DMS 273 (cell line): Measurements from ENCODE around the gene DCP2.
A peak's percentile ranks its signal among the peaks of the same experiment; 100 is the strongest.

ENCODE experiments used
- DNase-seq: peaks from one replicate; lab custom pipeline; 2025; ENCODE audit not compliant: unreplicated experiment; lab: John Stamatoyannopoulos, UW

DCP2 gene

DNA sequence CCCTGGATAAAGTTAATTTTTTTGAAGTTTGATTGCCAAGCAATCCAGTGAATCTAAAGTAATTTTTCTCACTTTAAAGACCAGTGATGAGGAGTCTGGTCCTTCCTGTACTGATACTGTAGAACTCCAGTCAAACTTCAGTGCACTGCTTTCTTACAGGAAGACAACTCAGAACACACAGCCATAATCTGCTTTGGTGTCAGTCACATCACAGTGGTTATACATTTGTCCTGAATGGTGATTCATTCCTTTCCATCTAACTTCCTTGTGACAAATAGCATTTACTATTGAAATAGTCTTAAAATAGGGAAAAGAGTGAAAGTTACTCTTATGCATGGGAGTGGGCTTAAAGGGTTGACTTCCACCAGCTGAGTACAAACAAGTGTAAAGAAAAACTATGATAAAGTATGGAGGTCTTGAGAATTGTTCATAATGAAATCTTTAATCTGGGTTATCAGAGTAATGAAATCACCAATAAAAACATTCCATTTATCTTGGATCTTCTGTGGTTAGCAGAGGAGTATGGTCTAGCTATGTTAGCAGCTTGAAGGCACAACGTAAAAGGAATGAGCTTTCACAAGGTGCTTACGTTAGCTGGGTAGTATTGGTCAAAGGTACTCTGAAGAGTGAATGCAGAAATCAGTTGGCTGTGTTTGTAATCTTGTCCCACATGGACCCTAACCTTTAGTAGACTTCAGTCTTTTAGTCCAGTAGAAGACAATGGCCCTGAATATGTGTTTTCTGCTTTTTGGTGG lies 41.5 kb downstream of the DCP2 start:
- DNase-seq, result no peak

DNA sequence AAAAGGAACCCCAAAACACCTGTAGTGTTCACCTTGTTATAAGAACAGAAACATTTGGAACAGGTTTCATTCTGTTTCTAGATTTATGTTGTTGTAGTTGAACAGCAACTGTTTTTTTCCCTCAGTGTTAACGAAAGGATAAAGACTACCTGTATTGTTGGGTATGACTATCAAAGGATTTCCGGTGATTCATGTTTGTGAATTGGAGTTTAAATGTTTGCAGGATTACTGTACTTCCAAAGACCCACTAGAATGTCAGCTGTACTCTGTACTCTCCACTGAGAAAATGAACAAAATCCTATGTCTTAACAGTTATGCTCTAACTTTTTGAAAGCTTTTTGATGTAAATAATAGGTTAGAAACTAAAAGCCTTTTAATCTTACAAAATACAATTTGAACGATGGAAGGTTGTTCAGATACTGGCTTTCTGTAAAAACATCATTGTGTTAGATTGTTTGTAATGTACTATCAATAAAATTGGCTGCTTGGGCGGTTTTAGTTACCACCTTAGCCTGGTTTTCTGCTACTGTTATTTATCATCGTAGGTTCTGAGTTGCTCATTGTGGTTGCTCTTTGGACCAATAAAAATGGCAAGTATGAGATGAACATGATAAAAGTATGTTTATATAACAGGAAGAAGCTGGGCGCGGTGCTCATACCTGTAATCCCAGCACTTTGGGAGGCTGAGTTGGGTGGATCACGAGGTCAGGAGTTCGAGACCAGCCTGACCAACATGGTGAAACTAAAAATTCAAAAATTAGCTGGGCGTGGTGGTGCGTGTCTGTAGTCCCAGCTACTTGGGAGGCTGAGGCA lies 44.1 kb downstream of the DCP2 start:
- DNase-seq, result no peak

- no peak for DNase-seq
These were observed 46.1 kb downstream of the DCP2 start for GRCh38 chr5:113022661-113023060.

- no peak for DNase-seq
These were observed 47.6 kb downstream of the DCP2 start for GRCh38 chr5:113024076-113024697.

DNA sequence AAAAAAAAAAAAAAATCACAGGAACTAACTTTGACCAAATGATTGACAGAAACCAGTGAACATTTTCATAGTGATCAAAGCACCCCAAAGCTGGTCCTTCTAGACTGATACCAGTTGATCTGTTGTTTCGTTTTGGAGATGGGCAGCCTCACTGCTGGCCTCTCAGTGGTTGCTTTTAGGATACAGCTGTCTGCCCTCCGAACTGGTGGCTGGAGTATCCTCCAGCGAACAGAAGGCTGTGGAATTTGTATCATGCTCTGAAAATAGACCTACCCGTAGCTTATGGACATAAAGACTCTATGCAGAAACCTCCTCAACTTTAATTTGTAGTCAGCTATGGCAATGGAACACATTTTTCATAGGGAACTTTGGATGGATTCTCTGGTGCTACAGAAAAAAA lies 49.0 kb downstream of the DCP2 start:
- DNase-seq, result no peak

DNA sequence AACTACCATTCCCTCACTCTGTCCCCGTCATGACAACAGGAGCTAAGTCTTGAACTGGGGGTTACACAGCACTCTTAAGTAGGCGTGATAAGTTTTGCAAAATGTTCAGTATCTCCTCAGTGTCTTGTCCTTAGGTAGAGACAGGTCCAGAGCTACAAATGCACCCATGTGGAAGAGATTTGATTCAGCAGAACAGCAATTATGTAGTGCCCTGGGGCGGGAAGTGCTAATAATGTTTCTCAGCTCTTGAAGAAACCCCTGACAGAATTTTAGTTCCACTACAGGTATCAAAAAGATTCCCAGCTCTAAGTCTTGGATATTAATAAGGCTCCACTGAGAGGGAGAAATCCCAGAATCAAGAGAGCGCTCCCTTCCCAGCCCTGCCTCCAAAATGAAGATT lies 49.6 kb downstream of the DCP2 start:
- DNase-seq, result no peak

GRCh38 chr5:113027015-113027414 lies 50.4 kb downstream of the DCP2 start:
- no peak for DNase-seq

GRCh38 chr5:113027431-113027830 lies 50.8 kb downstream of the DCP2 start:
- DNase-seq, result no peak

DNA sequence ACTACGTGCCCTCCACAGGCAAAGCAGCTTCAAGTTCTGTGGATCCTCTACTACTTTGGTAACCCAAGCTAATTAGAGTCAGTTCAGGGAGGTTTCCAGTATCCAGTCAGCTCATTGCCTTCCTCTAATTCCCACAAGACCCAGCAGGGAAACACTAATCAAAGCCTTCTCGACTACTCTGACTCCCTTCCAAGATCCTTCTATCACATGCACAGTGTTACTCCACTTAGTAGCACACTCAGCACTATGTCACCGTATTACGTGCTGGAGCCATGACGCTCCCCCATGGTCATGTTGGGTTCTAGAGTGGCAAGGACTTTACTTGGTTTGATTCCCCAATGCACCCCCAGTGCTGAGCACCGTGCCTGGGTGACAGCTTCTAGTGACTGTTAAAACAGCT lies 53.0 kb downstream of the DCP2 start:
- DNase-seq, result no peak

DNA sequence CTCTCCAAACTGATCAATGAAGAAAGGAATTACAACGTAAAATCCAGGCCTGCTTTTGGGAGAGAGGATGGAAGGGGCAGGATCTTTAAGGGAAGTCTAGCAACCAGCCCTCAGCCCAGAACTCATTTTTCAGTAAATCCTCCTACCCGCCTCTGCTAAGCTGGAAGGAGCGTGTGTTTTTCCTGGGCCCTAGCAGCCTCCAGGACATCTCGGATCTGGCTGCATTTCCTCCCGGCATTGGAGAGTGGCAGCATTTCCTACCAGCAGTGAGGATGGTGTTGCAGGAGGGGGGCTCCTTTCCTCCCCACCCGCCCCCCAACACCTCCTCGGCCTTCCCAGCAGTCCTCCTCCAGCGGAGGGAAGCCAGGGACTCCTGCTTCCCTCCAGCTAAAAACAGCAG lies 54.5 kb downstream of the DCP2 start:
- no peak for DNase-seq

DNA sequence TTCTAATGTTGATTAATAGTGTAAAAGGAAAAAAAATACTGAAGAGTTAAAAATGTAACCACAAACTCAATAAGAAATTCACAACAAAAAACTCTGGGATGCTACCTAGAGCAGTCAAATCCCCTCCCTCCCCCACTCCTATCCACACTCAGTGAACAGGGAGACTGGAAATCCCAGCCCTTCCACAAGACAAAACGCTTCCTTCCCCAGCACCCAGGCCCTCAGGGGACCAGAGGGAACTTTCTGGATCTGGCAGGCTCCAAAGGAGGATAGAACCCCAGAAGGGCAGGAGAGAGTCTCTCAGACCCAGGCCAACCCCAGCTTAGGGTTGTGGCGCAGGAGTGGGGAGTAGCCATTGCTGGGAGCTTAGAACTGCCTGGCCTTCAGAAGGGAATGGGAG lies 55.0 kb downstream of the DCP2 start:
- no peak for DNase-seq

- no peak for DNase-seq
These were observed 57.7 kb downstream of the DCP2 start for GRCh38 chr5:113034182-113034773.

DNA sequence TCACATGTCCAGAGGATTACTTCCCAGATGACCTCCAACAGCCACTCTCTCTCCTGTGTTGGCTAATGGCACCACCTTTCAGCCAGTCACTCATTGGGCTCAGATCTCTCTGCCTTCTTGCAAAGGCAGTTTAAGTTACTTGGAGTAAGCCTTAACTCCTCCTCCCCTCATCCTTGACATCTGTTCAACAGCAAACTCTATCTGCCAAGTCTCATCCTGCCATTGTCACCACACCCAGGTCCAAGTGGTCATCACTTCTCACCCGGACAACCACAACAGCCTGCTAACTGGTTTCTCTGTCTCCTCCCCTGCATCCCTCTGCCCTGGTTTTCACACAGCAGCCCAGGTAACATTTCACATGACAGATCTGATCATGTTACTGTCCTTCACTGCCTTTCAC lies 58.5 kb downstream of the DCP2 start:
- DNase-seq, result no peak

GRCh38 chr5:113036321-113036720 lies 59.7 kb downstream of the DCP2 start:
- no peak for DNase-seq

DNA sequence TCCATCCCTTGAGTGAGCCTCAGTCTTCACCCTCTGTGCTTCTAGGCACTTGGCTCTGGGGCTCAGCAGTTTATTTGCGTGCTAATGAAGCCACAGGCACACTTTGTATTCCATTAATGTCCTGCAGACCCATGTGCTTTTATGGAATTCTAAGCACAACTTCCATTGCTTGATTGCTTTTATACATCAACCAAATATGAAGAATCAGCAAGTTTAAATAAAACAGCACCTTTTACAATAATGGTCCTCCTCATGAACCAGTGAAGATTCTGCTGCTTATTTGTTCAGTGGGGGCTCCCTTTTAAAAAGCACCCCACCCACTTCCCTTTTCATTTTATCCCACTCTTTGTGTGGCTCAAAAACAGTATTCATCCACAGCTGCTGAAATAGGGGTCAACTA lies 60.2 kb downstream of the DCP2 start:
- no peak for DNase-seq

DNA sequence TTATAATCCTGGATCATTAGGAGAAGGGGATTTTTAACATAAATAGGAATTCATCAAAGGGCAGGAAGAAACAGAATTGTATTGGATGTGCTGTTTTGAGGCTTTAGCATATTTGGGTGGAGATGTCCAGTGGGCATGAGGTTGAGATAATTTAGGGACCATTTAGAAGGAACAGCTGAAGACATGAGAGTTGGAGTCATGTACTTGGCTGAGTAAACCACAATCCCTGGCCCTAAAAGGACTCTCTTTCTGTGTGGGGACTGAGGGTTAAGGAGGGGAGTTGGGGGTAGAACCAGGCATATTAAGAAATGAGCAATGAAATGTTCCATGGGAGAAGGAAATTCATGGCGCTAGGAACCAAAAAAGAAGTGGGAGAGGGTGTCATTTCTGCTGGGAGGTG lies 61.5 kb downstream of the DCP2 start:
- DNase-seq, result no peak

GRCh38 chr5:113038714-113039113 lies 62.1 kb downstream of the DCP2 start:
- peak; percentile 88 for DNase-seq

DNA sequence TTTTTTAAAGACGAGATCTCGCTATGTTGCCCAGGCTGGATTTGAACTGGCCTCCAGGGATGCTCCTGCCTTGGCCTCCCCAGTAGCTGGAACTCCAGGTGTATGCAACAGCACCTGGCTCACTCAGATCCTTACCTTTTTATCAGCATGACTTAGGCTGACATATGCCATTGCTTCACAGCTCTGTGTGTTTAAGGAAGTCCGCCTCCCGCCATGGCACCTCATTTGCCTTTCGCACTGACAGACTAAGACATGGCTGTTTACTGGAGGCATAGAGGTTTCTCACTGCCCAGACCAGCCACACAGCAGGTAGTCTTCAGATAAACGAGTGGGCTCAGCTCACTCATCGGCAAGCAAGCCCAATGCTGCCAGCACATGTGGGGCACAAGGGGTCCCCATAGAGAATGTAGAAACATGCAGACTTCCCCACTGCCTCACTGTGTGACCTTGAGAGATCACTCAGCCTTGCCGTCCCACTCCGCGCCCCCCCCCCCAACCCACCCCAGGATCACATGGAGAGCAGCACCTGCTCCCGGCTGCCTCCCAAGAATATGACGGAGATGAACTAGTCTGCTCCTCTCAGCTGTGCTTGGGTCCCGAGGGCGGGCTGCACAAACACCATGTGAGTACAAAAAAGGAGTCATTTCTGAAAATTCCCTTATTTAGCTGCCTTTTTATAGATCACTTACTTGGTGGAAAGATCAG lies 62.8 kb downstream of the DCP2 start:
- DNase-seq, result peak; percentile 92

DNA sequence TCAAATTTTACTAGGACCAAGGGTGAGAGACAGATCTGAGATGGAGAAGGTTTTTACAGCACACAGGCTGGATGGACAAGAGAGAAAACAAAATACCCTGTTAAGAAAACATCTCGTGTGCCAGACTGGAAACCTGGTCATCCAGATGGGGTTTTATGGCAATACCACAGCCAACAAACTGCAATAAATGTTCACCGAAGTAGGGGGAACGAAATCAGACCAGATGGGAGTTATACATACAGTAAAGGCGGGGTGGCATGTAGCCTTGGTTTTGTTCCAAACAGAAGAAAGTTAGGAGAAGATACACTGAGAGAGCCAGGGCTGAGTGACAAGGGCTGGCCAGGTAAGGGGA lies 63.3 kb downstream of the DCP2 start:
- peak; percentile 96 for DNase-seq

GRCh38 chr5:113040672-113041260 lies 64.2 kb downstream of the DCP2 start:
- peak; percentile 44 for DNase-seq
